ENCODE measurements around the gene SYNJ1. TPM values are rescaled to one million over a fixed set of nuclear protein-coding genes. Genes with fewer than 3 reads are reported as not detected.

SYNJ1 gene
- total RNA-seq, 1 donor = 6.2 TPM

DNA sequence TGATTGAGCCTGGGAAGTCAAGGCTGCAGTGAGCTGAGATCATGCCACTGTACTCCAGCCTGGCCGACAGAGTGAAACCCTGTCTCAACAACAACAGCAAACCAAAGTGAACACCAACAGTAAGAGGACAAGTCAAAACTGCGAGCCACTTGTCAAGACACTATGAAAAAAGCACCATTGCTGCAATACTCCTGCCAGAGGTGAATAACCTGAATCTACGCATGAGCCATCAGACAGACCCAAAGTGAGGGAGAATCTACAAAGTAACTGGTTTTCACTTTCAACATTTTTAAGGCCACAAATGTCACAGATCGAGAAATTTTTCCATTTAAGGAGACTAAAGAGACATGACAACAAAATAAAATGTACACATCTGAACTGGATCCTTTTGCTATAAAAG lies 21.9 kb downstream of the SYNJ1 start:
- Histone ChIP-seq H3K27ac (ENCODE audit: low read depth, low read length) (no peak overlapping the region), H2AFZ (ENCODE audit: low read length) (no peak overlapping the region), H4K20me1 (ENCODE audit: insufficient read depth, low read length) (peaks cover 6% of the 10 kb centered on the region), H3K4me3 (ENCODE audit: insufficient read depth, low read length) (no peak overlapping the region), H3K27me3 (ENCODE audit: insufficient read depth, low read length) (no peaks in the 10 kb centered on the region), H3K9me3 (ENCODE audit: low read depth, low read length) (no peaks in the 10 kb centered on the region), H3K79me2 (ENCODE audit: insufficient read depth, low read length) (peaks cover 10% of the 10 kb centered on the region), H3K4me1 (ENCODE audit: insufficient read depth, low read length) (peaks cover 5% of the 10 kb centered on the region), H3K4me2 (ENCODE audit: insufficient read depth, low read length) (no peak overlapping the region), H3K36me3 (ENCODE audit: insufficient read depth, low read length) (no peaks in the 10 kb centered on the region)
- DNase-seq (ENCODE audit: insufficient read length, low spot score, missing footprints) = no peak
- TF ChIP-seq, protein P1, sequence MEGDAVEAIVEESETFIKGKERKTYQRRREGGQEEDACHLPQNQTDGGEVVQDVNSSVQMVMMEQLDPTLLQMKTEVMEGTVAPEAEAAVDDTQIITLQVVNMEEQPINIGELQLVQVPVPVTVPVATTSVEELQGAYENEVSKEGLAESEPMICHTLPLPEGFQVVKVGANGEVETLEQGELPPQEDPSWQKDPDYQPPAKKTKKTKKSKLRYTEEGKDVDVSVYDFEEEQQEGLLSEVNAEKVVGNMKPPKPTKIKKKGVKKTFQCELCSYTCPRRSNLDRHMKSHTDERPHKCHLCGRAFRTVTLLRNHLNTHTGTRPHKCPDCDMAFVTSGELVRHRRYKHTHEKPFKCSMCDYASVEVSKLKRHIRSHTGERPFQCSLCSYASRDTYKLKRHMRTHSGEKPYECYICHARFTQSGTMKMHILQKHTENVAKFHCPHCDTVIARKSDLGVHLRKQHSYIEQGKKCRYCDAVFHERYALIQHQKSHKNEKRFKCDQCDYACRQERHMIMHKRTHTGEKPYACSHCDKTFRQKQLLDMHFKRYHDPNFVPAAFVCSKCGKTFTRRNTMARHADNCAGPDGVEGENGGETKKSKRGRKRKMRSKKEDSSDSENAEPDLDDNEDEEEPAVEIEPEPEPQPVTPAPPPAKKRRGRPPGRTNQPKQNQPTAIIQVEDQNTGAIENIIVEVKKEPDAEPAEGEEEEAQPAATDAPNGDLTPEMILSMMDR (IDR thresholded peaks at IDR 0.05; ENCODE audit: extremely low read depth, low read depth, low read length) = no peak

DNA sequence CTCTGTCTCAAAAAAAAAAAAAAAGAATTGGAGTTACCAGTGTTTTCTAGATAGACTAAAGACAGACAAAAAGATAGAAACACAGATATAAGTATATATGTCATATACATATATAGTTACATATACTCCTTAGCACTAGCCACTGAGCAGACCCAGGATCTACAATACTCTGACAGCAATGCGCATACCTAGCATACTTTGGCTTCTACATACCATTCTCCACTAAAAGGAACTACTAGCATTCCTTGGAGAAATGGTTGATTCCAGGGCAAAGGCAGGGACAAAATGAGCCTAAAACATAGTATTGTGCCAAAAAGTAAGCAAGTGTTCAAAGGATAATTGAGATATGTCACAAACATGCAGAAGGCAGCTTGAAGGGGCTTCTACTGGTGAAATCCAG lies 22.7 kb downstream of the SYNJ1 start:
- H3K9me3 ChIP-seq (ENCODE audit: low read depth, low read length) = no peaks in the 10 kb centered on the region
- no peak for DNase-seq (ENCODE audit: insufficient read length, low spot score, missing footprints)

DNA sequence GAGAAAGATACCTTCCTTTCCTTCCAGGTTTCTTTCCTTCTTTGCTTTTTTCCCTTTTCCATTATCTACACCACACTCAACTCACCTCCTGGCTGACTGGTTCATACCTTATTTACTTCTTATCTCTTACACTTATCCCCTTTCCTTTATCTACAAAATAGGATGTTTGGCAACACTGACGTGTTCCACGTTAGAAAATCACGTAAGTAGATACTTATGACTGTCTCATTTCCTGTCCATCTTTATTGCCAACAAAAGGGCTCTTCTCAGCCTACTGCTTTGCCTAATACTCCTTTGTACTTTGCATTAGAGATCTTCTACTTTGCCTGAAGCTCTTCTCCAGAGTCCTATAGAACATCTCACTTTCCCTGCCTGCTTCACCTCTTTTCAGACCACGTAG lies 25.1 kb downstream of the SYNJ1 start:
- H3K36me3 ChIP-seq (ENCODE audit: insufficient read depth, low read length) = peaks cover 9% of the 10 kb centered on the region
- peak overlapping the region; percentile 46 for H3K4me2 ChIP-seq (ENCODE audit: insufficient read depth, low read length)
- H3K4me1 ChIP-seq (ENCODE audit: insufficient read depth, low read length) = peaks cover 5% of the 10 kb centered on the region
- peaks cover 8% of the 10 kb centered on the region for H4K20me1 ChIP-seq (ENCODE audit: insufficient read depth, low read length)
- no peaks in the 10 kb centered on the region for H3K9me3 ChIP-seq (ENCODE audit: low read depth, low read length)
- H3K27me3 ChIP-seq (ENCODE audit: insufficient read depth, low read length) = no peaks in the 10 kb centered on the region
- TF ChIP-seq, protein P1 (IDR thresholded peaks at IDR 0.05; ENCODE audit: extremely low read depth, low read depth, low read length) = no peak
- H3K27ac ChIP-seq (ENCODE audit: low read depth, low read length) = peak overlapping the region; percentile 43
- H3K79me2 ChIP-seq (ENCODE audit: insufficient read depth, low read length) = peaks cover 10% of the 10 kb centered on the region
- H3K4me3 ChIP-seq (ENCODE audit: insufficient read depth, low read length) = no peak overlapping the region
- peak overlapping the region; percentile 20 for H2AFZ ChIP-seq (ENCODE audit: low read length)
- no peak for DNase-seq (ENCODE audit: insufficient read length, low spot score, missing footprints)

More for the DNA sequence above, 22.7 kb downstream of the SYNJ1 start:
- TF ChIP-seq, protein P1 (IDR thresholded peaks at IDR 0.05; ENCODE audit: extremely low read depth, low read depth, low read length) = no peak
- H3K4me3 ChIP-seq (ENCODE audit: insufficient read depth, low read length) = no peak overlapping the region
- H4K20me1 ChIP-seq (ENCODE audit: insufficient read depth, low read length) = peaks cover 6% of the 10 kb centered on the region
- no peak overlapping the region for H3K27ac ChIP-seq (ENCODE audit: low read depth, low read length)
- H2AFZ ChIP-seq (ENCODE audit: low read length) = no peak overlapping the region
- no peaks in the 10 kb centered on the region for H3K36me3 ChIP-seq (ENCODE audit: insufficient read depth, low read length)
- no peak overlapping the region for H3K4me2 ChIP-seq (ENCODE audit: insufficient read depth, low read length)
- H3K4me1 ChIP-seq (ENCODE audit: insufficient read depth, low read length) = peaks cover 5% of the 10 kb centered on the region
- H3K27me3 ChIP-seq (ENCODE audit: insufficient read depth, low read length) = no peaks in the 10 kb centered on the region
- peaks cover 10% of the 10 kb centered on the region for H3K79me2 ChIP-seq (ENCODE audit: insufficient read depth, low read length)

DNA sequence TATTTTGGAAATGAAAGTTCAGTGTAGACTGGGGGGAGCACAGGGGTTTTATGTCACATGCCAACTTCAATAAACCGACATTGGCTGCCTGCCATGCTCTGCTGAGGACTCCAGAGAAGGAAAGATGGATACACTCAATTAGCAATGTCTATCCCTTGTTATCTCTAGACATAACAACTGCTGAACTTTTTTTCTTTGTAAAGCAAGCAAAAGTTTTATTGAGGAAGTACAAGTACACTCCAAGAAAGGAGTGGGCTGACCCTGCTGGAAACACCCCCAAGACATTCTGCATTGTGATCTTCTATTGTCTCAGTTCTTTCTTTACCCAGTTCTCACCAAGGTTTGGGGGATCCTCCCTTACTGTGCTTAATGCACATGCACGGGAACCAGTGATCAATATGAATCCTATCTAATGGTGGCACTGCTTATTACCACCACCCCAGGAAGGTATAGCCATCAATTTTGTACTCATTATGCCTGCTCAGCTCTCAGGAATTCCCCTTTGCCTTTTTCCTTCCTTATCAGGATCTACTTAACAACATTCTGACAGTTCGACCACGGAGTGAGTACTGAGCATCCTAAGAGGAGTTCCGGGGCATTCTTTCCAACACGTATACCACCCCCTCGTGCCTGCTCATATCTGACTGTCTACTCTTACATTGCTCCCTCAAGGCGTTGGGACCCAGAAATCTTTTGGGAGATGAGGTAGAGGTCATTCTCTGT lies 28.7 kb downstream of the SYNJ1 start:
- DNase-seq (ENCODE audit: insufficient read length, low spot score, missing footprints) = no peak
- Histone ChIP-seq H3K4me1 (ENCODE audit: insufficient read depth, low read length) (peaks cover 5% of the 10 kb centered on the region), H3K4me2 (ENCODE audit: insufficient read depth, low read length) (no peak overlapping the region), H4K20me1 (ENCODE audit: insufficient read depth, low read length) (peaks cover 8% of the 10 kb centered on the region), H3K9me3 (ENCODE audit: low read depth, low read length) (no peaks in the 10 kb centered on the region), H3K79me2 (ENCODE audit: insufficient read depth, low read length) (peaks cover 3% of the 10 kb centered on the region), H2AFZ (ENCODE audit: low read length) (no peak overlapping the region), H3K27me3 (ENCODE audit: insufficient read depth, low read length) (no peaks in the 10 kb centered on the region), H3K4me3 (ENCODE audit: insufficient read depth, low read length) (no peak overlapping the region), H3K27ac (ENCODE audit: low read depth, low read length) (no peak overlapping the region), H3K36me3 (ENCODE audit: insufficient read depth, low read length) (peaks cover 9% of the 10 kb centered on the region)
- TF ChIP-seq, protein P1 (IDR thresholded peaks at IDR 0.05; ENCODE audit: extremely low read depth, low read depth, low read length) = no peak

Measured in osteoblast (primary cell).